Breast epithelium (tissue), 3 donors: ENCODE data around the gene PLPP3.

Experiments used
- POLR2A ChIP-seq: fragments of 450-650 bp; IDR thresholded peaks from one replicate; pipeline ENCODE4 v1.6.1; 2016; ENCODE audit warnings: antibody characterized with exemption, mild to moderate bottlenecking, moderate library complexity
- POLR2AphosphoS5 ChIP-seq, 3 donors: sonication (generic); formaldehyde crosslinking; IDR thresholded peaks; one replicate each; pipeline ENCODE4 v1.6.1; 2017; ENCODE audit warnings: antibody characterized with exemption in 3 of 3
- TF ChIP-seq, protein P1 (sequence below), 3 donors: fragments of 450-650 bp; IDR thresholded peaks; one replicate each; pipeline ENCODE4 v1.5.1; 2016 to 2017; ENCODE audit warnings: antibody characterized with exemption in 3 of 3, mild to moderate bottlenecking in 3 of 3, moderate library complexity in 3 of 3

DNA sequence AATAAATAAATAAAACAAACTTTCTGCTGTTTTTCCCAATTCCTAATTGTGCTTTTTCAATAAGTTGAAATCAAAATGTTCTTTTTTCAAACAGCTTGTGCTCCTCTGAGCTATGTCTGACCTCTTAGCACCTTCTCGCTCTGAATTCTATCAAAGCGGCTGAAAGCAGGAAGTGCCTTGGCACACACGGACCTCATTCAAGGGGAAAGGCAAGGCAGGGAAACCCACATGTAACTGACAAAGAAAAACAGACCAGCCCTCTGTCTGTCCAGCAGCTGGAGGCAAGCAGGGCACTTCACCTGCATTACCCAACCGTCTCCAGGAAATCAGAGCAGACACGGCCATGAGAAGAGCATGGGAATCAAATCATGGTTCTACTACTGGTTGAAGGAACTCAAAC lies 56.7 kb downstream of the PLPP3 start:
- TF ChIP-seq, protein P1, sequence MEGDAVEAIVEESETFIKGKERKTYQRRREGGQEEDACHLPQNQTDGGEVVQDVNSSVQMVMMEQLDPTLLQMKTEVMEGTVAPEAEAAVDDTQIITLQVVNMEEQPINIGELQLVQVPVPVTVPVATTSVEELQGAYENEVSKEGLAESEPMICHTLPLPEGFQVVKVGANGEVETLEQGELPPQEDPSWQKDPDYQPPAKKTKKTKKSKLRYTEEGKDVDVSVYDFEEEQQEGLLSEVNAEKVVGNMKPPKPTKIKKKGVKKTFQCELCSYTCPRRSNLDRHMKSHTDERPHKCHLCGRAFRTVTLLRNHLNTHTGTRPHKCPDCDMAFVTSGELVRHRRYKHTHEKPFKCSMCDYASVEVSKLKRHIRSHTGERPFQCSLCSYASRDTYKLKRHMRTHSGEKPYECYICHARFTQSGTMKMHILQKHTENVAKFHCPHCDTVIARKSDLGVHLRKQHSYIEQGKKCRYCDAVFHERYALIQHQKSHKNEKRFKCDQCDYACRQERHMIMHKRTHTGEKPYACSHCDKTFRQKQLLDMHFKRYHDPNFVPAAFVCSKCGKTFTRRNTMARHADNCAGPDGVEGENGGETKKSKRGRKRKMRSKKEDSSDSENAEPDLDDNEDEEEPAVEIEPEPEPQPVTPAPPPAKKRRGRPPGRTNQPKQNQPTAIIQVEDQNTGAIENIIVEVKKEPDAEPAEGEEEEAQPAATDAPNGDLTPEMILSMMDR (IDR thresholded peaks at IDR 0.05) = no peak
- no peak for TF ChIP-seq POLR2A
- TF ChIP-seq POLR2AphosphoS5 (IDR thresholded peaks at IDR 0.05) = no peak
